ENCODE results near the gene RPL35A. TPM values are rescaled to one million over a fixed set of nuclear protein-coding genes. Genes with fewer than 3 reads are reported as not detected.
A peak's percentile ranks its signal among the peaks of the same experiment; 100 is the strongest.

The RPL35A gene
- total and polyA plus RNA-seq, 9 of the 15 experiments (the other 6 are each of a cell fraction or from before 2014, with no cell fraction given): 1,475 to 2,942 (median 2,367) TPM

GRCh38 chr3:197996855-197997254 lies 46.9 kb downstream of the RPL35A start:
- Histone ChIP-seq H2AFZ (ENCODE audit: low read depth, low read length) (no peak overlapping the region), H3K27me3 (ENCODE audit: control insufficient read depth in 2 of 2, insufficient read depth in 2 of 2, low read length in 2 of 2) (no peaks in the 10 kb centered on the region), H3K4me3 (no peak overlapping the region), H3K27ac (ENCODE audit: extremely low read depth, low read depth, low read length) (no peak overlapping the region), H3K4me1 (replicated peaks in 1 of 2; ENCODE audit: control insufficient read depth in 2 of 2, insufficient read depth in 2 of 2, low read length in 2 of 2) (no peaks in the 10 kb centered on the region), H4K20me1 (replicated peaks; ENCODE audit: control insufficient read depth, insufficient read depth, low read length) (no peaks in the 10 kb centered on the region), H3K9me1 (ENCODE audit: control insufficient read depth, insufficient read depth, low read length) (no peaks in the 10 kb centered on the region), H3K9me3 (replicated peaks; ENCODE audit: control insufficient read depth, insufficient read depth, low read depth, low read length) (no peaks in the 10 kb centered on the region), H3K36me3 (ENCODE audit: control insufficient read depth, insufficient read depth, low read length) (peaks cover 13% of the 10 kb centered on the region; the same call in 2 of the 3 replicates), H3K4me2 (ENCODE audit: insufficient read depth, low read length) (no peak overlapping the region), H3K79me2 (ENCODE audit: control insufficient read depth, insufficient read depth, low read length) (no peaks in the 10 kb centered on the region), H3K9ac (ENCODE audit: insufficient read depth in 1 of 2, low read depth in 2 of 2, low read length in 2 of 2) (no peak overlapping the region)
- DNase-seq (ENCODE audit: extremely low read depth in 1 of 4, low spot score in 3 of 4) (no peak), FAIRE-seq (no peak), ATAC-seq (no peak)
- WGBS (ENCODE audit: insufficient coverage, low coverage, missing lambda C conversion rate): 66% methylated on average over 5 of the region's 5 CpGs
- CTCF ChIA-PET (ENCODE audit: low intra/inter-chr PET ratio): no interaction called here
- in situ Hi-C loops (cut with MboI) (no loop called here), intact Hi-C loops (cut with micrococcal nuclease) (no loop called here)
- TF ChIP-seq TRIM24 (IDR thresholded peaks at IDR 0.05) (no peak), TCF7 (IDR thresholded peaks at IDR 0.05; ENCODE audit: borderline replicate concordance) (no peak), ZZZ3 (IDR thresholded peaks at IDR 0.05) (no peak), ZHX1 (conservative IDR thresholded peaks at IDR 0.05; ENCODE audit: low read length) (no peak), HDAC1 (IDR thresholded peaks at IDR 0.05) (no peak), HLTF (IDR thresholded peaks at IDR 0.05) (0 out of 2 replicates have a peak, but pooled peaks have one; percentile 28), ZNF395 (CRISPR knock-in tag; IDR thresholded peaks at IDR 0.05) (no peak), PTBP1 (IDR thresholded peaks at IDR 0.05; ENCODE audit: low read depth, low read length) (no peak), CBFA2T2 (conservative IDR thresholded peaks at IDR 0.05) (no peak), ZNF512 (tag; IDR thresholded peaks at IDR 0.05) (peak; percentile 75)
- TF ChIP-seq, protein P1, sequence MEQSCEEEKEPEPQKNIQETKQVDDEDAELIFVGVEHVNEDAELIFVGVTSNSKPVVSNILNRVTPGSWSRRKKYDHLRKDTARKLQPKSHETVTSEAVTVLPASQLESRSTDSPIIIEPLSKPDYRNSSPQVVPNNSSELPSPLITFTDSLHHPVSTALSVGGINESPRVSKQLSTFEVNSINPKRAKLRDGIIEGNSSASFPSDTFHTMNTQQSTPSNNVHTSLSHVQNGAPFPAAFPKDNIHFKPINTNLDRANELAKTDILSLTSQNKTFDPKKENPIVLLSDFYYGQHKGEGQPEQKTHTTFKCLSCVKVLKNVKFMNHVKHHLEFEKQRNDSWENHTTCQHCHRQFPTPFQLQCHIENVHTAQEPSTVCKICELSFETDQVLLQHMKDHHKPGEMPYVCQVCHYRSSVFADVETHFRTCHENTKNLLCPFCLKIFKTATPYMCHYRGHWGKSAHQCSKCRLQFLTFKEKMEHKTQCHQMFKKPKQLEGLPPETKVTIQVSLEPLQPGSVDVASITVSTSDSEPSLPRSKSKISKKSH (CRISPR knock-in tag; IDR thresholded peaks at IDR 0.05): no peak
- POLR2A ChIA-PET: interaction anchor here (1.5 kb wide), 1 partner anchor 14 kb away, joined by 3 read pairs; no protein-coding TSS in a partner anchor
- BruUV-seq (replicated peaks): no TSS peak

All from K562 (cell line).